Pancreas (tissue), 10 donors: ENCODE measurements around the gene ABTB2. TPM values are rescaled to one million over a fixed set of nuclear protein-coding genes. Genes with fewer than 3 reads are reported as not detected.

Source experiments
- ATAC-seq, 4 donors: fragments of 200-7000 bp; cut with Tn5 transposase; one replicate each; pipeline versions ENCODE4 v1.8.0 to v1.9.1; 2020; ENCODE audit warnings: mild to moderate bottlenecking in 4 of 4, moderate library complexity in 4 of 4
- DNase-seq, 6 donors: peaks; one replicate each; pipeline ENCODE4 v3.0.0-alpha.2; 2020
- FAIRE-seq: peaks from 2 replicates; lab custom pipeline; 2012; peaks lifted over from hg19 to GRCh38; lab: Jason Lieb, UNC
- H3K27ac ChIP-seq, 4 donors: fragments of 200-600 bp; sonication (generic); 1 replicate in 3 of 4; 2 replicates in 1 of 4; pipeline versions ENCODE4 v1.5.0 to v1.8.0; 2020
- H3K27me3 ChIP-seq, 4 donors: fragments of 200-600 bp; one replicate each; pipeline ENCODE4 v1.8.0; 2021
- H3K36me3 ChIP-seq, 3 donors: fragments of 200-600 bp; sonication (generic) in 1 of 3; one replicate each; pipeline versions ENCODE4 v1.5.0 to v1.8.0; 2020 to 2021
- H3K4me1 ChIP-seq, 3 donors: fragments of 200-600 bp; one replicate each; pipeline ENCODE4 v1.8.0; 2021
- H3K4me3 ChIP-seq, 4 donors: fragments of 200-600 bp; sonication (generic) in 2 of 4; one replicate each; pipeline versions ENCODE4 v1.5.0 to v1.8.0; 2020 to 2021
- H3K9me3 ChIP-seq, 4 donors: fragments of 200-600 bp; one replicate each; pipeline ENCODE4 v1.8.0; 2021
- CTCF ChIP-seq, 4 donors: fragments of 200-600 bp; sonication (generic) in 3 of 4; IDR thresholded peaks; one replicate each; pipeline versions ENCODE4 v1.5.0 to v1.8.0; 2021; ENCODE audit warnings: antibody characterized with exemption in 4 of 4
- WGBS, 2 donors: extraction: QIAGEN DNeasy Blood & Tissue Kit; methylation state at CpG; one replicate each; pipeline ENCODE4 v1.1.7; 2013; 5-methylcytosine and 5-hydroxymethylcytosine counted together
- intact Hi-C, 3 donors: fragments of 100-400 bp; cut with DNase I; formaldehyde crosslinking; loops; one replicate each; pipeline versions ENCODE4 v1.11.1 to v1.14.2; 2022
- polyA plus RNA-seq, 2 donors: library from polyadenylated mRNA; stranded (reverse); fragments of 200-250 nt; gene quantifications; one replicate each; pipeline ENCODE4 v1.2.3, GENCODE V29; 2013
- total RNA-seq, 6 donors: library from RNA; stranded (reverse); fragmentation: NEBNext Ultra II Directional in 4 of 6; extraction: Animal tissue kit (Norgen Biotek cat#: 25700) in 4 of 6; gene quantifications; one replicate each; pipeline versions ENCODE4 v1.2.1 to v1.2.4, GENCODE V29; 2021 to 2023
- donor health status: healthy with polysubstance abuse.
- donor health status: DM: no; HTN: no; CAD: no; lungs with moderate emphysema.
- donor health status: DM: no; HTN: no; CAD: no.
- donor health status: control.
- donor health status: control.
- donor health status: Bipolar disorder and iron deficiency.
- donor health status: DM: yes; HTN: yes; CAD: no.
- donor health status: DM: no; HTN: no; CAD: no.
- donor health status: DM: no; HTN: no; CAD: no.
- donor health status: DM: yes; HTN: yes; CAD: no.

ABTB2 gene
- total and polyA plus RNA-seq, 8 donors: 0.63 to 4.4 (median 1.9) TPM

GRCh38 chr11:34332524-34332923, 25.3 kb downstream of the ABTB2 start:
- Histone ChIP-seq H3K9me3 (no peaks in the 10 kb centered on the region), H3K4me3 (no peak overlapping the region), H3K27me3 (no peaks in the 10 kb centered on the region), H3K36me3 (no peaks in the 10 kb centered on the region), H3K27ac (no peak overlapping the region), H3K4me1 (peaks cover 4 to 13% (median 10%) of the 10 kb centered on the region in 3 donors)
- no peak for FAIRE-seq
- intact Hi-C loops: no loop called here
- no peak for DNase-seq
- no peak for ATAC-seq
- WGBS, 2 donors: 63 to 67% methylated on average over 3 of the region's 3 CpGs
- TF ChIP-seq CTCF (IDR thresholded peaks at IDR 0.05): no peak

- TF ChIP-seq CTCF (IDR thresholded peaks at IDR 0.05): no peak
- no peak overlapping the region for H3K4me3 ChIP-seq
- 91 to 95% methylated on average over 3 of the region's 3 CpGs for WGBS, 2 donors
- H3K9me3 ChIP-seq: no peaks in the 10 kb centered on the region
- no peak overlapping the region for H3K27ac ChIP-seq
- no peaks in the 10 kb centered on the region for H3K36me3 ChIP-seq
- DNase-seq (no peak), ATAC-seq (peak in 2 of 4 donors; percentile 46 to 53), FAIRE-seq (no peak)
- intact Hi-C loops: no loop called here
- H3K4me1 ChIP-seq: peaks cover 4 to 13% (median 10%) of the 10 kb centered on the region in 3 donors
- H3K27me3 ChIP-seq: no peaks in the 10 kb centered on the region
Measured at GRCh38 chr11:34331736-34332135, 26.1 kb downstream of the ABTB2 start.

GRCh38 chr11:34331329-34331728, 26.5 kb downstream of the ABTB2 start:
- Histone ChIP-seq H3K27me3 (no peaks in the 10 kb centered on the region), H3K27ac (no peak overlapping the region), H3K4me3 (no peak overlapping the region), H3K36me3 (no peaks in the 10 kb centered on the region), H3K9me3 (no peaks in the 10 kb centered on the region), H3K4me1 (peaks cover 4 to 13% (median 10%) of the 10 kb centered on the region in 3 donors)
- intact Hi-C loops: no loop called here
- 30 to 31% methylated on average over 2 of the region's 2 CpGs for WGBS, 2 donors
- DNase-seq (peak in 1 of 6 donors; percentile 16), FAIRE-seq (no peak), ATAC-seq (peak; percentile 36 to 67 (median 54))
- TF ChIP-seq CTCF (IDR thresholded peaks at IDR 0.05): no peak

- no peak for FAIRE-seq
- DNase-seq: peak in 1 of 6 donors; percentile 59
- H3K36me3 ChIP-seq: no peaks in the 10 kb centered on the region
- no peaks in the 10 kb centered on the region for H3K27me3 ChIP-seq
- H3K4me1 ChIP-seq: peaks cover 4 to 13% (median 10%) of the 10 kb centered on the region in 3 donors
- H3K9me3 ChIP-seq: no peaks in the 10 kb centered on the region
- no peak overlapping the region for H3K4me3 ChIP-seq
- peak; percentile 30 to 80 (median 40) for ATAC-seq
- intact Hi-C loops: no loop called here
- H3K27ac ChIP-seq: no peak overlapping the region
- TF ChIP-seq CTCF (IDR thresholded peaks at IDR 0.05): no peak
Measured at GRCh38 chr11:34330653-34331052, 27.2 kb downstream of the ABTB2 start.

- intact Hi-C loops: no loop called here
- FAIRE-seq: no peak
- 79 to 94% methylated on average over 2 of the region's 2 CpGs for WGBS, 2 donors
- no peak overlapping the region for H3K4me3 ChIP-seq
- H3K36me3 ChIP-seq: no peaks in the 10 kb centered on the region
- H3K27me3 ChIP-seq: no peaks in the 10 kb centered on the region
- H3K9me3 ChIP-seq: no peaks in the 10 kb centered on the region
- H3K4me1 ChIP-seq: peaks cover 4 to 13% (median 10%) of the 10 kb centered on the region in 3 donors
- no peak for TF ChIP-seq CTCF (IDR thresholded peaks at IDR 0.05)
- no peak overlapping the region for H3K27ac ChIP-seq
- DNase-seq: no peak
- ATAC-seq: no peak
Measured at GRCh38 chr11:34329876-34330275, 27.9 kb downstream of the ABTB2 start.
